ENCODE measurements around the gene TIMM10B.
"Not testable (repeated sequence)": the region's sequence is repeated elsewhere in the genome, so short reads cannot be mapped to it uniquely, and the experiment has no call there.

Gene TIMM10B

GRCh38 chr11:6520265-6520664 is 39.0 kb downstream of the TIMM10B start:
- no peak for DNase-seq

DNA sequence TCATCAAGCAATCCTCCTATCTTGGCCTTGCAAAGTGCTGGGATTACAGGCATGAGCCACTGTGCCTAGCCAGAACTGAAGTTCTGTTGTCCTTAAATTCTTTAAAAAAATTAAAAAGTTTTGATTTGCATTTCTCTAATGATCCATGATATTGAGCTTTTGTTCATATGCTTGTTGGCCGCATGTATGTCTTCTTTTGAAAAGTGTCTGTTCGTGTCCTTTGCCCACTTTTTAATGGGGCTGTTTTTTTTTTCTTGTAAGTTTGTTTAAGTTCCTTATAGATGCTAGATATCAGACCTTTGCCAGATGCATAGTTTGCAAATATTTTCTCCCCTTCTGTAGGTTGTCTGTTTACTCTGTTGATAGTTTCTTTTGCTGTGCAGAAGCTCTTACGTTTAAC is 40.6 kb downstream of the TIMM10B start:
- not testable (repeated sequence) for DNase-seq

GRCh38 chr11:6523253-6523652 is 42.0 kb downstream of the TIMM10B start:
- no peak for DNase-seq

- DNase-seq, result no peak
Measured at GRCh38 chr11:6526411-6527135, 45.3 kb downstream of the TIMM10B start.

DNA sequence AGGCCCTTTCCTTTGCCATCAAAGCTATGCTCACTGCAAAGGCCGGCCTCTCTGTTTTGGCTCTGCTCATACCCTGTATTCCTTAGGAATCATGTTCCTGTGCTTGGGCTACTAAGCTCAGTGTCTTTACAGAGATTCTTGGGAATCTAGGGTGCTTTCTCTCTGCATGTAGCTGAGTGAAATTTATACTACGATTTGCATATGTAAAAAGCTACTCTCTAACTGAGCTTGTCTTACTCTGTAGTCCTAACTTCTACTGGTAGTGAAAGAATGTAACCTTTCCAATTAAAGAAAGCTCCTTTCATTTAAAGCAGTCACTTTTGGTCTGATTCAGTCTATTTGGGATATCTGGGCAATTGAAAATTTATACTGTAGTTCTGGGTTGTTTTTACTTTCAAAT is 48.0 kb downstream of the TIMM10B start:
- no peak for DNase-seq

- no peak for DNase-seq
Measured at GRCh38 chr11:6530848-6531247, 49.5 kb downstream of the TIMM10B start.

- DNase-seq, result peak in 1 of 2 donors; percentile 34
Measured at GRCh38 chr11:6531267-6531752, 50.0 kb downstream of the TIMM10B start.

All from bone marrow (tissue), 2 donors.